ENCODE measurements around the gene MRTFA. TPM values are rescaled to one million over a fixed set of nuclear protein-coding genes. Genes with fewer than 3 reads are reported as not detected.
"Not testable (repeated sequence)": the region's sequence is repeated elsewhere in the genome, so short reads cannot be mapped to it uniquely, and the experiment has no call there.

MRTFA gene
- total RNA-seq, 3 donors from 2014 or later (not counting 1 experiment from before 2014, with no cell fraction given), result 81.8 to 91.9 (median 83.5) TPM

GRCh38 chr22:40502919-40503318, 133.6 kb downstream of the MRTFA start:
- no peak for TF ChIP-seq CTCF (IDR thresholded peaks at IDR 0.05)
- Mint-ChIP-seq H3K36me3 (no peaks in the 10 kb centered on the region), H3K4me3 (no peak overlapping the region), H3K27ac (peak overlapping the region; percentile 34 to 58), H3K4me1 (peaks cover 0 to 10% of the 10 kb centered on the region in 2 donors), H3K27me3 (ENCODE audit: low read depth in 2 of 2) (no peaks in the 10 kb centered on the region), H3K9me3 (no peaks in the 10 kb centered on the region)
- Histone ChIP-seq H3K36me3 (ENCODE audit: control insufficient read depth, insufficient read depth, low read length) (no peaks in the 10 kb centered on the region), H3K9me3 (ENCODE audit: control insufficient read depth, insufficient read depth, low read length) (no peaks in the 10 kb centered on the region), H3K4me3 (ENCODE audit: low read length) (no peak overlapping the region), H3K27me3 (ENCODE audit: control insufficient read depth, insufficient read depth, low read length) (no peaks in the 10 kb centered on the region), H3K4me1 (ENCODE audit: control insufficient read depth, insufficient read depth, low read length) (no peaks in the 10 kb centered on the region), H3K27ac (ENCODE audit: low read length) (no peak overlapping the region)
- intact Hi-C loops (cut with micrococcal nuclease), result no loop called here
- 100% methylated on average over 1 of the region's 1 CpG for WGBS (ENCODE audit: insufficient coverage)
- no peak for DNase-seq
- ATAC-seq, result no peak

- H3K4me3 Mint-ChIP-seq; intact Hi-C loops (cut with micrococcal nuclease); H3K9me3 ChIP-seq (ENCODE audit: control insufficient read depth, insufficient read depth, low read length); H3K4me3 ChIP-seq (ENCODE audit: low read length); H3K4me1 ChIP-seq (ENCODE audit: control insufficient read depth, insufficient read depth, low read length); DNase-seq; H3K27me3 ChIP-seq (ENCODE audit: control insufficient read depth, insufficient read depth, low read length); H3K9me3 Mint-ChIP-seq; H3K27ac Mint-ChIP-seq; H3K27ac ChIP-seq (ENCODE audit: low read length); H3K27me3 Mint-ChIP-seq (ENCODE audit: low read depth in 2 of 2); H3K4me1 Mint-ChIP-seq; H3K36me3 Mint-ChIP-seq; H3K36me3 ChIP-seq (ENCODE audit: control insufficient read depth, insufficient read depth, low read length); ATAC-seq: not testable (repeated sequence)
- no CpG with 5 or more reads among the region's 5 CpGs for WGBS (ENCODE audit: insufficient coverage)
These were observed 136.1 kb downstream of the MRTFA start for GRCh38 chr22:40500465-40500786.

- H3K27ac ChIP-seq (ENCODE audit: low read length), result no peak overlapping the region
- H3K4me3 ChIP-seq (ENCODE audit: low read length), result no peak overlapping the region
- TF ChIP-seq CTCF (IDR thresholded peaks at IDR 0.05), result no peak
- no peaks in the 10 kb centered on the region for H3K9me3 ChIP-seq (ENCODE audit: control insufficient read depth, insufficient read depth, low read length)
- no peaks in the 10 kb centered on the region for H3K27me3 ChIP-seq (ENCODE audit: control insufficient read depth, insufficient read depth, low read length)
- H3K36me3 Mint-ChIP-seq, result no peaks in the 10 kb centered on the region
- H3K4me1 Mint-ChIP-seq, result peaks cover 12 to 14% of the 10 kb centered on the region in 2 donors
- no peaks in the 10 kb centered on the region for H3K9me3 Mint-ChIP-seq
- H3K27ac Mint-ChIP-seq, result peak overlapping the region in 1 of 2 donors; percentile 41
- DNase-seq, result no peak
- ATAC-seq, result peak in 1 of 3 donors; percentile 49
- no peaks in the 10 kb centered on the region for H3K4me1 ChIP-seq (ENCODE audit: control insufficient read depth, insufficient read depth, low read length)
- no peak overlapping the region for H3K4me3 Mint-ChIP-seq
- no peaks in the 10 kb centered on the region for H3K36me3 ChIP-seq (ENCODE audit: control insufficient read depth, insufficient read depth, low read length)
- H3K27me3 Mint-ChIP-seq (ENCODE audit: low read depth in 2 of 2), result no peaks in the 10 kb centered on the region
- intact Hi-C loops (cut with micrococcal nuclease), result no loop called here
These were observed 137.3 kb downstream of the MRTFA start for GRCh38 chr22:40499209-40499623.

- Histone ChIP-seq H3K27me3 (ENCODE audit: control insufficient read depth, insufficient read depth, low read length) (no peaks in the 10 kb centered on the region), H3K9me3 (ENCODE audit: control insufficient read depth, insufficient read depth, low read length) (no peaks in the 10 kb centered on the region), H3K27ac (ENCODE audit: low read length) (no peak overlapping the region), H3K36me3 (ENCODE audit: control insufficient read depth, insufficient read depth, low read length) (no peaks in the 10 kb centered on the region), H3K4me1 (ENCODE audit: control insufficient read depth, insufficient read depth, low read length) (no peaks in the 10 kb centered on the region), H3K4me3 (ENCODE audit: low read length) (no peak overlapping the region)
- no peaks in the 10 kb centered on the region for H3K27me3 Mint-ChIP-seq (ENCODE audit: low read depth in 2 of 2)
- H3K4me3 Mint-ChIP-seq, result no peak overlapping the region
- intact Hi-C loops (cut with micrococcal nuclease), result no loop called here
- no peaks in the 10 kb centered on the region for H3K9me3 Mint-ChIP-seq
- WGBS (ENCODE audit: insufficient coverage), result 100% methylated on average over 3 of the region's 6 CpGs
- no peak for DNase-seq
- H3K4me1 Mint-ChIP-seq, result peaks cover 14 to 17% of the 10 kb centered on the region in 2 donors
- no peak for TF ChIP-seq CTCF (IDR thresholded peaks at IDR 0.05)
- no peaks in the 10 kb centered on the region for H3K36me3 Mint-ChIP-seq
- ATAC-seq, result no peak
- peak overlapping the region in 1 of 2 donors; percentile 41 for H3K27ac Mint-ChIP-seq
These were observed 137.9 kb downstream of the MRTFA start for GRCh38 chr22:40498420-40499208.
